ENCODE measurements around the gene DPF3.
A peak's percentile ranks its signal among the peaks of the same experiment; 100 is the strongest.

Gene DPF3

DNA sequence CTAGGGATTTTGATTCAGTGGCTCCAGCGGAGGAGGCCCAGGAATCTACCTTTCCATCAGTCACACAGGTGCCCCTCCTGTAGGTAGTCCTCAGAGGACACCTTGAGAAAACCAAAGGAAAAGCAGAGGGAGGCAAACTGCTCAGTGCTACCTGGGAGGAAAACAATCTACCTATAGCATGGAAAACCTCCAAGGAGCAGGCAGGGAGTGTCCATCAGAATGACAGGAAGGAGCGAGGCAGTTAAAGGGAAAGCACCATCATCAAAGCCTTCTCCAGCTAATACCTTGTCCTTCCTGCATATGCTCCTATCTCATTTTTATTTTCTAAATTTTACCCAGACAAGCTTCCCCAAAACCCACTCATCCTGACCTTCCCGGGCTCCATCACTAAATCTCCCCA is 25.4 kb downstream of the DPF3 start:
- WGBS (ENCODE audit: extremely low coverage, insufficient coverage, low lambda C conversion rate), result no CpG with 5 or more reads among the region's 3 CpGs
- Histone ChIP-seq H3K79me1 (ENCODE audit: low read length) (no peaks in the 10 kb centered on the region), H3K4me2 (ENCODE audit: low read length) (no peak overlapping the region), H4K5ac (ENCODE audit: low read length) (no peak overlapping the region), H3K4me3 (ENCODE audit: low read length) (no peak overlapping the region), H3K4me1 (ENCODE audit: control insufficient read depth, low read depth, low read length) (no peaks in the 10 kb centered on the region), H2BK15ac (replicated peaks; ENCODE audit: low read depth) (no peak overlapping the region), H3K36me3 (ENCODE audit: control insufficient read depth, insufficient read depth, low read length) (no peaks in the 10 kb centered on the region), H3K9ac (ENCODE audit: low read length) (no peak overlapping the region), H2BK120ac (ENCODE audit: low read depth, low read length) (no peak overlapping the region), H3K18ac (ENCODE audit: low read length) (no peak overlapping the region), H3K4ac (ENCODE audit: low read depth, low read length) (no peak overlapping the region), H2BK5ac (ENCODE audit: low read length) (no peak overlapping the region), H3K79me2 (ENCODE audit: control insufficient read depth, insufficient read depth, low read length) (no peaks in the 10 kb centered on the region), H3K23ac (ENCODE audit: low read length) (no peak overlapping the region), H3K27ac (ENCODE audit: low read depth, low read length) (no peak overlapping the region), H2AK5ac (ENCODE audit: low read length) (no peak overlapping the region), H4K8ac (ENCODE audit: low read depth, low read length) (no peak overlapping the region), H3K27me3 (ENCODE audit: insufficient read depth, low read length, poor library complexity) (no peaks in the 10 kb centered on the region), H3K56ac (ENCODE audit: low read length) (no peak overlapping the region)
- DNase-seq, result no peak

DNA sequence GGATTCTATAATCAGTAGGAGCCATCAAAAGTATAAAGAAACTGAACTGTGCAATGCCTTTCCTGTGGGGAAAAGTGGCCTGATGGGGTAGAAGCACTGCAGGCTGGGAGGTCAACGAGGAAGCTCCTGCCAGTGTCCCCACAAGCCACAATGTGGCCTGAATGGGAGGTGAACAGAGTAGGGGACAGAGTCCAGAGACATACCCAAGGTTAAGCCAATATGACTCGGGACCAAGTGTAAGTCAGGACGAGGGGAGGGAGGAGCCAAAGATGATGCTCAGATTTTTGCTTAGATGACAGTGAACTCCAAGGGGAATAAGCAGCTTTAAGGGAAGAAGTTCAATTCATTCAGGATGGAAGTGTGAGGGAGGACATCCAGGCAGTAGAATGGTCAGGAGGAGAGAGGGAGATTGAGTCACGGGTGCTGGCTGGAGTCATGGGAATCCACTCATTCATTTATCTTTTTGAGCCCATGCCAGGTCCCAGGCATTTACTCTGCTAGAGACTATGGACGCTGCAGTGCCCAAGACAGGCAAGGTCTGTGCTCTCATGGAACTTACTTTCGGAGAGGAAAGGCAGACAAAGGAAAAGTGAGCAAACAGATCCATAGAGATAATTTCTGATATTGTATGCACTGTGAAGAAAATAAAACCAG is 29.1 kb downstream of the DPF3 start:
- Histone ChIP-seq H3K27me3 (ENCODE audit: insufficient read depth, low read length, poor library complexity) (no peaks in the 10 kb centered on the region), H3K4me3 (ENCODE audit: low read length) (no peak overlapping the region), H3K4me2 (ENCODE audit: low read length) (no peak overlapping the region), H3K4ac (ENCODE audit: low read depth, low read length) (no peak overlapping the region), H3K79me1 (ENCODE audit: low read length) (no peaks in the 10 kb centered on the region), H3K56ac (ENCODE audit: low read length) (no peak overlapping the region), H2BK120ac (ENCODE audit: low read depth, low read length) (no peak overlapping the region), H3K27ac (ENCODE audit: low read depth, low read length) (no peak overlapping the region), H2BK15ac (replicated peaks; ENCODE audit: low read depth) (no peak overlapping the region), H3K4me1 (ENCODE audit: control insufficient read depth, low read depth, low read length) (no peaks in the 10 kb centered on the region), H3K36me3 (ENCODE audit: control insufficient read depth, insufficient read depth, low read length) (no peaks in the 10 kb centered on the region), H3K9ac (ENCODE audit: low read length) (no peak overlapping the region), H2AK5ac (ENCODE audit: low read length) (no peak overlapping the region), H4K5ac (ENCODE audit: low read length) (no peak overlapping the region), H3K18ac (ENCODE audit: low read length) (no peak overlapping the region), H3K79me2 (ENCODE audit: control insufficient read depth, insufficient read depth, low read length) (no peaks in the 10 kb centered on the region), H2BK5ac (ENCODE audit: low read length) (no peak overlapping the region), H3K23ac (ENCODE audit: low read length) (no peak overlapping the region), H4K8ac (ENCODE audit: low read depth, low read length) (no peak overlapping the region)
- DNase-seq, result no peak
- no CpG with 5 or more reads among the region's 6 CpGs for WGBS (ENCODE audit: extremely low coverage, insufficient coverage, low lambda C conversion rate)

DNA sequence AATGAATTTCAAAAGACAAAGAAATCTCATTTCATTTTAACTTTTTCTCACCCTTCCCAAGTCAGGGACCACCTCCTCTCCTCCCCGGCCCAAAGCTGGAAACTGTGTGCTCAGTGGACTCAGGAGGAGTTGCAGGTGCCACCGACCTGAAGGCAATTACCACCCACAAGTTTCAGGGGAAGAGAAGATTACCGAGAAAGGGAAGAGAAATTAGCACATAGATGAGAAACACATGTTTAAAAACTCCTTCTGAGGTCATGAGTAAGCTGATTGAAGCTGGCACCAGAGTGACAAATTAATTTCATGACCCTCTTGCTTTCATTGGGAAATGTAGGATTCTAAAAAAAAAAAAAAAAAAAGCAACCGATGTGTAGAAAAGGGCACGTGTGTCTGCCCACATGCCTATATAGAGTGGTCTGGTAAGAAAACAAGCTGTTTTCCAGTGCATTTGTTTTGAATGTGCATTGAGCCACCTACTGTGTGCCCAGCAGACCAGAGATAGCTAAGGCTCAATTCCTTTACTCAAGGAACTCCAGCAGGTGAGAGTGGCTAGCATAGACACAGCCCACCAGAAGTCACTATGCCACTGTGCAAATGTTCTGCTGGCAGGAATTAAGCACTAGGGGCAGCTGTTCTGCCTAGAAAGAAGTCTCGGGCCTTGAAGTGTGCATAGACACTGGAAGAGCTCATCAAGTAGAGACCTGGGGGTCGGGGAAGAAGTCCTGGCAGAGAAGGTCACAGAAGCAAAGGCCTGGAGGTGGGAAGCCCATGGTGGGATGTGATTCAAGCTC is 30.5 kb downstream of the DPF3 start:
- Histone ChIP-seq H2AK5ac (ENCODE audit: low read length) (no peak overlapping the region), H3K36me3 (ENCODE audit: control insufficient read depth, insufficient read depth, low read length) (no peaks in the 10 kb centered on the region), H3K9ac (ENCODE audit: low read length) (no peak overlapping the region), H4K8ac (ENCODE audit: low read depth, low read length) (no peak overlapping the region), H3K4ac (ENCODE audit: low read depth, low read length) (no peak overlapping the region), H2BK5ac (ENCODE audit: low read length) (no peak overlapping the region), H3K79me2 (ENCODE audit: control insufficient read depth, insufficient read depth, low read length) (no peaks in the 10 kb centered on the region), H3K79me1 (ENCODE audit: low read length) (no peaks in the 10 kb centered on the region), H3K27me3 (ENCODE audit: insufficient read depth, low read length, poor library complexity) (no peaks in the 10 kb centered on the region), H3K4me2 (ENCODE audit: low read length) (no peak overlapping the region), H3K4me1 (ENCODE audit: control insufficient read depth, low read depth, low read length) (no peaks in the 10 kb centered on the region), H3K4me3 (ENCODE audit: low read length) (no peak overlapping the region), H3K56ac (ENCODE audit: low read length) (no peak overlapping the region), H4K5ac (ENCODE audit: low read length) (no peak overlapping the region), H3K23ac (ENCODE audit: low read length) (no peak overlapping the region), H2BK120ac (ENCODE audit: low read depth, low read length) (no peak overlapping the region), H3K18ac (ENCODE audit: low read length) (no peak overlapping the region), H2BK15ac (replicated peaks; ENCODE audit: low read depth) (no peak overlapping the region), H3K27ac (ENCODE audit: low read depth, low read length) (no peak overlapping the region)
- no peak for DNase-seq
- no CpG with 5 or more reads among the region's 7 CpGs for WGBS (ENCODE audit: extremely low coverage, insufficient coverage, low lambda C conversion rate)

DNA sequence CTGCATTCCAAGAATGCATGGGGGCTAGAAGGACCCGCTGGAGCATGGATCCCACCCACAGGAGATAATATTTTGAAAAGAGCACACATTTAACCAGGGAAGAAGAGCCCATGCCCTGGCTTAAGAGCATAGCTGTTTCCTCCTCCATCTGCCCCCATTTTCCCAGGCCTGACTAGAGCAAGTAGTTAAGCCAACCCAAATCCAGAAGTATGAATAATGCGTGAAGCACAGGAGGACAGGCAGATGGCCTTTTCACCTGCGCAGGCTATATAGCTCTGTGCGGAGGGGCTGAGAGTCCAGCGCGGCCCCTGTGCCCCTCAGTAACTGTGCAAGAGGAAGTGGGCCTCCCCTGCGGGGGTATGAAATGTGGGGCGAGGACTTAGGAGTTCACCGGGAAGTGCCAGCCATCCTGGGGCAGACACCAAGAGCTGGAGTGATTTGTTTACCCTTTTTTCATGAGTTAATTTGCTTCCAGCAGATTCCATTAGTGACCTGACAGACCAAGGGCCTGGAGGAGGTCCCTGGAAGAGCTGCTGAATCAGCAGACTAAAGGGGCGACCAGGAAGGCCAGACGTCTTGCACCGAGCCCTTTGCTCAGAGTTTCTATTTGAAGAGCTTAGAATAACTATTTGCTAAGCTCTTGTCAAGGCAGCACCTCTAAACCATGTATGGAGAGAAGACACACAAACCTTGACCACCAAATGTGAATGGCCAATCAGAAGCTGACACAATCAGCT is 37.2 kb downstream of the DPF3 start:
- Histone ChIP-seq H3K23ac (ENCODE audit: low read length) (no peak overlapping the region), H3K36me3 (ENCODE audit: control insufficient read depth, insufficient read depth, low read length) (no peaks in the 10 kb centered on the region), H2BK15ac (replicated peaks; ENCODE audit: low read depth) (no peak overlapping the region), H4K5ac (ENCODE audit: low read length) (no peak overlapping the region), H3K4me3 (ENCODE audit: low read length) (no peak overlapping the region), H3K79me1 (ENCODE audit: low read length) (no peaks in the 10 kb centered on the region), H3K4me1 (ENCODE audit: control insufficient read depth, low read depth, low read length) (no peaks in the 10 kb centered on the region), H2AK5ac (ENCODE audit: low read length) (no peak overlapping the region), H3K4ac (ENCODE audit: low read depth, low read length) (no peak overlapping the region), H3K27me3 (ENCODE audit: insufficient read depth, low read length, poor library complexity) (no peaks in the 10 kb centered on the region), H3K9ac (ENCODE audit: low read length) (no peak overlapping the region), H3K4me2 (ENCODE audit: low read length) (no peak overlapping the region), H4K8ac (ENCODE audit: low read depth, low read length) (no peak overlapping the region), H3K27ac (ENCODE audit: low read depth, low read length) (no peak overlapping the region), H3K18ac (ENCODE audit: low read length) (no peak overlapping the region), H2BK5ac (ENCODE audit: low read length) (no peak overlapping the region), H2BK120ac (ENCODE audit: low read depth, low read length) (no peak overlapping the region), H3K56ac (ENCODE audit: low read length) (no peak overlapping the region), H3K79me2 (ENCODE audit: control insufficient read depth, insufficient read depth, low read length) (no peaks in the 10 kb centered on the region)
- WGBS (ENCODE audit: extremely low coverage, insufficient coverage, low lambda C conversion rate), result no CpG with 5 or more reads among the region's 12 CpGs
- peak; percentile 28 for DNase-seq

DNA sequence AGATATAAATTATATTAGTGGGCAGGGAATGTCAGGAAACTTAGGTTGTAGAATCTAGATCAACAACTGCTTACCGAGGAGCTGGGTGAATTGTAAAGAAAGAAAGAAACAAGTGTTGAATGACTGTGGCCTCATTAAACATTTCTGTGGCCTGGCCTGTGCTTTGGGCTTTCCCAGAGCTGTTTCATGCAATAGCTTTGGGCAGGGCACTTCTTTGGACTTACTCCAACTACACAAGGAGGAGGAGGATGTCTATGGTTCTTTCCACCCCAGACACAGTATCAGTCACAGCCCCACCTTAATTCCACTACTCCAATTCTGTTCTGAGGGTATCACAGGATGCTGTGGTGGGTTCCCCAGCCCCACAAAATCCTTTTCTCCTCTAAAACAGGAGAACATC is 38.0 kb downstream of the DPF3 start:
- Histone ChIP-seq H2BK15ac (replicated peaks; ENCODE audit: low read depth) (no peak overlapping the region), H3K23ac (ENCODE audit: low read length) (no peak overlapping the region), H3K56ac (ENCODE audit: low read length) (no peak overlapping the region), H3K4me1 (ENCODE audit: control insufficient read depth, low read depth, low read length) (no peaks in the 10 kb centered on the region), H3K79me2 (ENCODE audit: control insufficient read depth, insufficient read depth, low read length) (no peaks in the 10 kb centered on the region), H4K5ac (ENCODE audit: low read length) (no peak overlapping the region), H3K4me2 (ENCODE audit: low read length) (no peak overlapping the region), H3K36me3 (ENCODE audit: control insufficient read depth, insufficient read depth, low read length) (no peaks in the 10 kb centered on the region), H3K9ac (ENCODE audit: low read length) (no peak overlapping the region), H2BK120ac (ENCODE audit: low read depth, low read length) (no peak overlapping the region), H3K4me3 (ENCODE audit: low read length) (no peak overlapping the region), H3K79me1 (ENCODE audit: low read length) (no peaks in the 10 kb centered on the region), H4K8ac (ENCODE audit: low read depth, low read length) (no peak overlapping the region), H2BK5ac (ENCODE audit: low read length) (no peak overlapping the region), H3K27me3 (ENCODE audit: insufficient read depth, low read length, poor library complexity) (no peaks in the 10 kb centered on the region), H3K18ac (ENCODE audit: low read length) (no peak overlapping the region), H3K27ac (ENCODE audit: low read depth, low read length) (no peak overlapping the region), H2AK5ac (ENCODE audit: low read length) (no peak overlapping the region), H3K4ac (ENCODE audit: low read depth, low read length) (no peak overlapping the region)
- no CpG with 5 or more reads among the region's 1 CpG for WGBS (ENCODE audit: extremely low coverage, insufficient coverage, low lambda C conversion rate)
- no peak for DNase-seq
